ENCODE data around the gene EFL1. TPM values are rescaled to one million over a fixed set of nuclear protein-coding genes. Genes with fewer than 3 reads are reported as not detected.

The EFL1 gene
- total and polyA plus RNA-seq, 2 of the 8 experiments (the other 6 are each of a cell fraction or from before 2014, with no cell fraction given): 10.8 to 31.5 TPM

GRCh38 chr15:82134461-82134860 is 128.1 kb downstream of the EFL1 start (continued):
- TF ChIP-seq RAD21 (IDR thresholded peaks at IDR 0.05 in 1 of 2, conservative IDR thresholded peaks at IDR 0.05 in 1 of 2; ENCODE audit: low read depth in 2 of 2, low read length in 2 of 2): no peak
- TF ChIP-seq RNF2 (IDR thresholded peaks at IDR 0.05; ENCODE audit: borderline replicate concordance, low read depth, low read length, missing control alignments, poor library complexity, severe bottlenecking): no peak
